ENCODE results near the gene EIF5A.

DNA sequence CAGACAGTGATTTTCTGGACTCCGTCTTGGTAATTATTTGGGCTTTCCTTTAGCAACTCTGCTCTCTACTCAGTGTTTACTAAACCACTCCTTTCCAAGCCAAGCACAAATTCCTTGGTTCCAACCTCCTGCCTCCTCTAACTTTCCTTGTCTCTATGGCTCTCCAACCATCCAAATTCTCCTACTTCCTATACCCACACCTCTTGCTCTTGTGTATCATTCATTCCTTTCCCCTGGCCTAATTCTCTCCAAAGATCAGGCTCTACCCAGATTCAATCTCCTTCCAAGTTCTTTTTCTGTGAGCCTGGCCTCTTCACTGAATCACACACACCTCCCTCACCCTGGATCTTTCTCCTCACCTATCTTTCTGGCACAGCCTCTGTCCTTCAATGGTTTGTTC lies 20.6 kb downstream of the EIF5A start:
- no peak for TF ChIP-seq EZH2 (IDR thresholded peaks at IDR 0.05; ENCODE audit: low read length, unreplicated experiment)
- no peak for TF ChIP-seq CTCF (conservative IDR thresholded peaks at IDR 0.05; ENCODE audit: low read depth, low read length)
